Central memory CD4-positive, alpha-beta T cell (primary cell): ENCODE measurements around the gene ZNF580.

ENCODE experiments used
- DNase-seq: peaks from one replicate; pipeline ENCODE4 v3.0.0; 2022

The ZNF580 gene

DNA sequence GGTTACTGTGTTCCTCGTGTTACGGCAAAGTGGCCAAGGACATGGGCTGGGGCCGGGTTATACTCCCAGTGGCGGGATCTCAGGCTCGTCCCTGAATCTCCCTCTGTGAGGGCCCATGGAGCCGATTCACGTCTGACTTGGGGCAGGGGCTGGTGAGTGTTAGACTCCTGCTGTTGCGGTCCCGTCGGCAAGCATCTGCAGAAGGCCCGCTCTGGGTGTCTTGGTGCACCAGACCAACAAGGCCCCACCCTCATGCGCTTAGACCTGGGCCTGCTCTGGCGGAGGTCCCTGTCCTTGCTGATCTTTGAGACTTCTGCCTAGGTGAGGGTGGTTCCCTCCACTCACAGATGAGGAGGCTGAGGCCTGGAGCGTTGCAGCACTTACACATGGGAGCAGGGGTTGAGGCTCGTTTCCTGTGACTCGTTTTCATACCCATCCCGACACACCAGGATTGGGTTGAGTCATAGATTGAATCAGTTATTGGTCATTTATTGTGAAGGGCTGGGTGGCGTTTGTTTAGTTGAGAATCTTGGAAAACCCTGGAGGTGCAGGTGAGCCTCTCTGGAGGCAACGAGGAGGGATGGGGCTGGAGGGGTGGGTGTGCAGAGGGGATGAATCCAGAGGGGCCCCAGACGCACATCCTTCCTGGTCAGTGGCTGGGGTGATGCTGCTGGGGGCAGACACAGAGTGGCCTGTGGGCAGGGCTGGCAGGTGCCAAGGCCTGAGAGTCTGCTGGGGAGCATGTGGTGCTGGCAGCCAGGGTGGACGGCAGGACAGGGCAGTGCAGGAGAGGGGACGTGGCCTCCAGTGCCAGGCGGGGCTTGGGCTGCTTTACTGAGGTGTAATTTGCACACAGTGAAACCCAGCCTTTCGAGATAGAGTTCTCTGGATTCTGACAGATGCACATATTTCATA lies 38.8 kb downstream of the ZNF580 start:
- no peak for DNase-seq

DNA sequence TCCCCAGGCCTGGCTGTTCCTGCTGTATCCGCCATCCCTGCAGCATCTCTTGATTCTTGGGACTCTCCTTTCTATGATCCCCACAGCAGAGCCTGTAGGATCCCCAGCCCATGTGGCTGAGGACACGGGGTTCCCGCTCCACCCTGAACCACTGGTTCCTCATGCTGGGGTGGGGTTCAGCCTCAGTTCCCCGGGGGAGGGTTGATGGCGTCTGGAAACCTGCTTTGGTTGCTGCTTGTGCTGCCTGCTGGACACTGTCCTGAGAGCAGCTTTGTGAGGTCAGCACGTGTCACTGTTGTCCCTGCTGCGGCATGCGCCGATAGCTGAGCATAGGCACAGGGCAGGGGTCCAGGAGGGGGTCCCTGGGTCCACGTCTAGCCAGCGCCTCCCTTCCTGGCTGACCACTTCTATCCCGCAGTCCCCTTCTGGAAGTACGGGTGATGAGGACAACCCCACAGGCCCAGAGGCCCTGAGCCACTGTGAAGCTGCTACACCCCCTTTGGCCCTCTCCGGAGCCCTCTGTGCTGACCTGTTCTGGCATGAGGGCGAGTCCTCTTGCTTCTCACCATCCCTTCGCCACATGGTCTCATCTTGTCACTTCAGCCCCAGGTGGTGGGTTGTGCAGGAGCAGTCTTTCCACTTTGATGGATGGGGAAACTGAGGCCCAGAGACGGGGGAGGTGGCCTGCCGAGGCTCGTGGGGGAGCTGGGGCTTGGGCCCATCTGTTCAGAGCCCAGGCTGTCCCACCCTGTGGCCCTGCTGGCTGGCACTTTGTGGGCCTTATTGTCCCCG lies 39.7 kb downstream of the ZNF580 start:
- no peak for DNase-seq

DNA sequence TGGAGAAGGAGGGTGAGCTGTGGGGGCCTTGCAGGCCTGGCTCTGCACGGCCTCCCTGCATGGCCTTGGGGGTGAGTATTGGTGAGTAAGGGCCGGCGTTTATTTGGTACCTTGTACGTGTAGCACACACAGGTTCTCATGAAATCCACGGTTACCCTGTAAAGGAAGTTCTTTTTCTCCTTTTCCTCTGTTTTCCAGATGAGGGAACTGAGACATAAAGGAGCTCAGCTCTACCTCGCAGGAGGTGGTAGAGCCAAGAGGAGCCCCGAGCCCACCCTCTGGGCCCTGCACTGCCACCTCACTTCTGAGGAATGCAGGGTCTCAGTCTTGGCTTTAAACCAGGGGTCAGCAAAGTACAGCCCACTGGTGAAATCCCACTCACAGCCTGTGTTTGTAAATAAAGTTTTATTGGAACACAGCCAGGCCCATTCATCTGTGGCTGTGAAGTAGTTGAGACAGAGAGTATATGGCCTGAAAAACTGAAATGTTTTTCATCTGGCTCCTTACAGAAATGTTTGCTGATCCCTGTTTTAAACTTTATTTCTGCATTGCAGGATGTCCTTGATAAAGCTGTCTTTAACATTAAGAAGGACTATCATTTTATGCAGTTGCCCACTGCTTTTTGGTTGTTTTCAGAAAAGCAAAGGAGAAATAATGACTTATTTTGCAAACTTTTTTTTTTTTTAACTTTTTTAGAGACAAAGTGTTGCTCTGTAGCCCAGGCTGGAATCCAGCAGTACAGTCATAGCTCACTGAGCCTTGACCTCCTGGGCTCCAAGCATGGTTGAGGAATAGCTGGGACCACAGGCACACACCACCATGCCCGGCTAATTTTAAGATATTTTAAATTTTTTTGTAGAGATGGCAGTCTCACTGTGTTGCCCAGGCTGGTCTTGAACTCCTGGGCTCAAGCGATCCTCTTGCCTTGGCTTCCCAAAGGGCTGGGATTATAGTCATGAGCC lies 40.6 kb downstream of the ZNF580 start:
- DNase-seq = no peak

DNA sequence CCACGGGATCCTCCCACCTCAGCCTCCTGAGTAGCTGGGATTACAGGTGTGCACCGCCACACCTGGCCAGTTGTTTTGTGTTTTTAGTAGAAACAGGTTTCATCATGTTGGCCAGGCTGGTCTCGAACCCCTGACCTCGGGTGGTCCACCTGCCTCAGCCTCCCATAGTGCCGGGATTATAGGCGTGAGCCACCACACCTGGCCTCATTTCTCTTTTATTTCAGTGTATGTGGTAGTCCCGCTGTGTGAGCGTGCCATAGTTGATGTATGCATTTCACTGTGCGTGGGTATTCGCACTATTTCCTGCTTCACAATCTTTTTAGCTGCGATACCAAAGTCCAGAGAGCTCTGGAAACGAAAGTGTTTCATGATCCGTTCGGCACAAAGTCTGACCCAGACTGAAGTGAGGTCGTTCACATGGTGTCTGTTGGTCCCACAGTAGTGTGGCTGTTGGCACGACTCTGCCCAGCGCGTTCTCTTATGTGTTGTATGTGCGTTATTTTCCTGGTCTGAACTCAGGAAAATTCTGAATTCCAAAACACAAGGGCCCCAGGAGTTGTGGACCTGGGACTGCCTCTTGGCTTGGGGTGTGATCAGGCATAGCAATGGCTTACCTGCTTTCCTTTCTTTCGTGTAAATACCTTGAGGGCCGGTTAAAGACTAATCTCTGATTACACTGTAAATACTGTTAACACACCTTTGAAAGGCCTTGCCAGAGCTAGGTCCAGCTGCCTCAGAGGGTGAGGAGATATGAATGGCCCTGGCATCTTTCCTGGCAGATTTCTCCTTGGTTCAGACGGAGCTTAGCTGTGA lies 42.9 kb downstream of the ZNF580 start:
- DNase-seq = no peak

DNA sequence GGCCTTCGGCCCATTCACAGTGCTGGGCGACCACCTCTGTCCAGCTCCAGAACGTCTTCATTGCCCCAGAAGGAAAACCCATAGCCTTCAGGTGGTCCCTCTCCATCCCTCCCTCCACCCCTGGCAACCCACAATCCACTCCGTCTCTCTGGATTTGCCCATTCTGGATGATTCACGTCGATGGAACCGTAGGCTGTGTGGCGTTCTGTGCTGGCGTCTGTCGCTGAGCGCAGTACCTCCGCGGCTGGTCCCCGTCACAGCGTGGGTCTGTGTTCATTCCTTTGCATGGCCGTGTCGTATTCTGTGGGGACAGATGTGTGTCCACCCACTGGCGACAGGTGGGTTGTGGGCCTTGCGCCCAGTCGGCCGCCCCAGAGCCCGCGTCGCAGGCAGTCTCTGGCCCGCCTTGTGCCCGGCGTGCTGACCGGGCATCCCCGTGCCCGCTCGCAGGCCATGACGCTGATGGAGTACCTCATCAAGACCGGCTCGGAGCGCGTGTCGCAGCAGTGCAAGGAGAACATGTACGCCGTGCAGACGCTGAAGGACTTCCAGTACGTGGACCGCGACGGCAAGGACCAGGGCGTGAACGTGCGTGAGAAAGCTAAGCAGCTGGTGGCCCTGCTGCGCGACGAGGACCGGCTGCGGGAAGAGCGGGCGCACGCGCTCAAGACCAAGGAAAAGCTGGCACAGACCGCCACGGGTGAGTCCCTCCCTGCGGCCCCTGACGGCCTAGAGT lies 44.3 kb downstream of the ZNF580 start:
- no peak for DNase-seq

DNA sequence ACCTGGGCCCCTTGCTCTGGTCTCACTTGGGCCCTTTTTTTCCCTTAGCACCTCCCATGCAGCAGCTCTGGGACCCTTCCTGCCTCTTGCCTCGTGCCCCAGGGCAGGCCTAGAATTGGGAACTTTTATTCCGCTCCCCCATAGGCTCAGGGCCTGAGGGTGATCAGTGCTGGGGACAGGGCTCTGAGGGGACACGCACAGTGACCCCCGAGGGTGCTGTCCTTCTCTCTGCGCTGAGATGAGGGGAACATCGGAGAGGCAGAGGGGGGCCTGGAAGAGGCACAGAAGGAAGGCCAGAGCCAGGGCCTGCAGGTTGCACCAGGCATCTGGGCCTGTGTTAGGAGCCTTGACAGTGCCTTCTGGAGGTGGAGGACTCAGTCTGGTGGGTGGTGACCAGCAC lies 45.0 kb downstream of the ZNF580 start:
- DNase-seq = no peak

DNA sequence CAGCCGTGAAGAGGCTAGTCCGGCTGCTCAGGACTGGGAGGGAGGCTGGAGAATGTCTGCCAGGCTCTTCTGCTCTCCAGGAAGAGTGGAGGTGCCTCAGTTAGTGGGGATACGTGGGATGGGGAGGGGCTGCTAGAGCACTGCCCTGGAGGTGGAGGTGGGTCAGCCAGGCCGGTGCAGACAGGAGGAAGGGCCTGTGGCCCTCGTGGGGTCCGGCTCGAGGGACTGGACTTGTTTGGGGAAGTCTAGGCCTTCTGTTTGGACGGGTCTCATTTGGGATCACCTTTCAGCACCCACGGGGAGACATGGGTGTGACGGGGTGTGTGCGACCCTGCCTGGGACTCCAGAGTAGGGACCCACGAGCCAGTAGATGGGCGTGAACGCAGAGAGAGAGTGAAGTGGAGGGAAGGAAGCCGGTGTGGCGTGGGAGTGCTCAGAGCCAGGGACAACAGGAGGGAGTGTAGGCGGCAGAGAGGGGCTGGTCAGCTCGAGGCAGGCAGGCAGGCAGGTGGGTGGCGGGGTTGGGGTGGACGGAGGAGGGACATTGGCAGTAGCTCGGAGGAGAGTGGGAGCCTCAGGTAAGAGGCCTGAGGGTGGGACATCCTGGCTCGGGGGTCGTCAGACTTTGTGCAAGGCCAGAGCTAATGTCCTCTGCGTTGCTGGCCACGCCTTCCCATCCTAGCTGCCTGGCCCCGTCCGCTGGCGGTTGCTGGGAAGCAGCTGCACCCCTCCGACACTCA lies 45.7 kb downstream of the ZNF580 start:
- no peak for DNase-seq

DNA sequence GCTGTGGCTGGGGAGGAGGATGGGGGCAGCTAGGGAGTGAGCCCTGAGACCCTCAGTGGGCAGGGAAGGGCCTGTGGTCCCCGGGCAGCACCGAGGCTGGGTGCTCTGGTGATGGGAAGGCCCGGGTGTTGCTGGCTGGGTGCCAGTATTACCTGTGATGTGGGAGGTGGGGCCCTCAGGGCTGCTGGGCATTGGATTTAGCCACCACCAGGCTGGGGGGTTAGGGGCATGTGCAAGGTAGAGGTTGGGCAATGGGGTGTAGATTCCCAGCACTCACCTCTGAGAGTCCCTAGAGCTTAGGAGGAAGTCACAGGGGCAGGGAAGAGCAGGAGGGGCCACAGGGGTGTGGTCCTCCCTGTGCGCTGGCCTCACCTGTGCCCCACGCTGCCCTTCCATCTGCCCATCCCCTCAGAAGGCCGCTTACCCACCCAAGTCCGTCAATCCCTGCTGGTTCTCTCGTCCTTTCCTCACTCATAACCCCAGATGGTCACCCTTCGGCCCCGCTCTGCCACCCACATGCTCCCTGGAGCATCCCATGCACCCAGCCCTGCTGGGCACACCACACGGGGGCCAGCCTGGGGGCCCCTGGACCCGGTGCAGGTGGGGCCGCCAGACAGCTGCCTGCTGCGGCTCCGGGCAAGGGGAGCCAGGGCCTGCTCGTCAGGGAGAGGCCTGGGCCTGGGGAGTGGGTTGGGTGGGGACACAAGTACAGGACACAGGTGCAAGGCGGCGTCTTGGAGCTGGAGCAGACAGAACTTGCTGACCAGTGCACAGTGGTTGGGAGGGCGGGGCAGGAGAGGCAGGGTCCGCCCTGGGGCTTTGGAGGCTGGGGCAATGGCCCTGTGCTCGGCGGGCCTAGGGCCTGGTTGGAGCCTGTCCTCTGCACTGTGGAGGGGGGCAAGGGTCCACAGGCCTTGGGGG lies 46.7 kb downstream of the ZNF580 start:
- DNase-seq = no peak

DNA sequence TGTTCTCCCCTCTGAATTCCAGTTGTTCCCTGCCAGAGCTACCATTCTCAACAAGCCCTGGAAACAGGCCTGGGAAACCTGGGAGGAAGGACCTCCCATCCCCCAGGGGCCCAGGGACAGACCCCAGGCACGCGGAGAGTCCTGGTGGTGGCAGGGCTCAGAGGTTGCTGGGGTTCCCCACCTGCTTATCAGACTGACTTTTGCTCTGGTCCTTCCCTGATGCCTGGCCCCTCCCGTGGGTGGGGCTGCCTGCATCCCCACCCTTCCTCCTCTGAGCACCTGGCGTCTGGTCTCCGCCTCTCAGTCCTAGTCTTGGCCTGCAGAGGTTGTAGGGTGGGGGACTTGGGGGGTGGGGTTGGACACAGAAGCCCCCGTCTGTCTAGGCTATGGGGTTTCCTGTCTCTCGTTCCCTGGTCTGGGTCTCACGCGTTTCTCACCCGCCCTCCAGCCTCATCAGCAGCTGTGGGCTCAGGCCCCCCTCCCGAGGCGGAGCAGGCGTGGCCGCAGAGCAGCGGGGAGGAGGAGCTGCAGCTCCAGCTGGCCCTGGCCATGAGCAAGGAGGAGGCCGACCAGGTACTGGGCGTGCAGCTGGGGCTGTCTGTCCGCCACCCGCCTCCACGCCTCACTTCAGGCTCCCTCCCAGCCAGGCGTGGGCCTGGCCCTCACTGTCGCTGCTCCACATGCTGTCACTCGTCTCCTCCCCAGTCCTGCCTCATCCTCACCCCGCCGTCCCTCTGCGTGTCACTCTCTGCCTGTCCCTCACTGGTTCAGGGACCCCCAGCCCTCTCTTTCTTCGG lies 47.8 kb downstream of the ZNF580 start:
- DNase-seq = no peak

DNA sequence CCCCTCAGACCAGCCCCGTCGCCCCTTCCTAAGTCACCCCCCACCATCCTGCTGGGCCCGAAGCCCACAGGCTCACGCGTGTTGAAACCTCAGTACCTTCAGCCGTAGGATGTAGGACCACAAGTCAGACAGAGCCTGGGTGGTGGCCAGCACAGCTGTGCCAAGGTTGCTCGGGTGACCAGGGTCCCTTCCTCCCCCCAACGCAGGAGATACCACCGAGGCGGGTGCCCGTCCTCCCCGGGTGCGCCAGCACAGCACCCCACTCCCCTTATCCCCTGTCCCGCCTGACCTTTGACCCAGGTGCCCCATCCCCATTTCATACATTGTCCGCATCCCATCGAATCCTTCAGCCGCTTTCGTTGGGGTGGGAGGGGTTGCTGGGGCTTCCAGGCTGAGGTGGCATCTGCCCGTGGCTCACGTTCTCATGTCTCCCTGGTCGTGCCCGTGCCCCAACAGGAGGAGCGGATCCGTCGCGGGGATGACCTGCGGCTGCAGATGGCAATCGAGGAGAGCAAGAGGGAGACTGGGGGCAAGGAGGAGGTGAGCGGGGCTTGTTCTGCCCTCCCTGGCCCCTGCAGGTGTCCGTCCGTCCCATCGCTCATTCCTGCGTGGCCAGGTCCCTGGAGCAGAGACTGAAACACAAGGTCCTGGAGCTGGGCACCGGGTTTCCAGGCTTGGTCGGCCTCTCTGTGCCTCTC lies 48.8 kb downstream of the ZNF580 start:
- DNase-seq = no peak

DNA sequence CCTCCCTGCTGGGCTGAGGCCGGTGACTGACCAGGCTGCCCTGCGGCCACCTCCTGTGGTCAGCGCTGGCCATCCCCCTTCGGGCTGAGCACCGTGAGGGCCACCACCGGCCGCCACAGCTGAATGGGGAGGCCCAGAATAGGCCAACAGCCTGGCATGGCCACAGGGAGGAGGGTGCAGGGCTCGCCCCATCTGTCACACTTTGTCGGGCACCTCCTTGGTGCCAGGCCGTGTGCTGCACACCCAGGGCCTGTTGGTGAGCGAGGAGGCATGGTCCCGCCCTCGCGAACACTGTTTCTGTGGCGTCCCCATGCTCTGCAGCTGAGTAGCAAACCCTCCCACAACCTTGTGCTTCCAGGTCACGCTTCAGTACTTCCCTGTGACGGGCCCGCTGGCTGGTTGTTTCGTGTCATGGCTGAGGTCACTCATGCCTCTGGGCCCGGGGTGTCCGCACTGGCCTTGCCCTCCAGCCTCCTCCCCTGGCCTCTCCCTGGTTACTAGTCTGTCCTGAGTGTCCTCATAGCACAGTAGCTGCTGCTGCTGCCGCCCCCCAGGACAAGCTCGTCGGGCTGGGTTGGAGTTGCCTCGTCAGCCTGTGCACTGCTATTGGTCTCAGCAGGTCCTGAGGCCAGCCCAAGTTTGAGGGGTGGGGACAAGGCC lies 49.4 kb downstream of the ZNF580 start:
- no peak for DNase-seq

DNA sequence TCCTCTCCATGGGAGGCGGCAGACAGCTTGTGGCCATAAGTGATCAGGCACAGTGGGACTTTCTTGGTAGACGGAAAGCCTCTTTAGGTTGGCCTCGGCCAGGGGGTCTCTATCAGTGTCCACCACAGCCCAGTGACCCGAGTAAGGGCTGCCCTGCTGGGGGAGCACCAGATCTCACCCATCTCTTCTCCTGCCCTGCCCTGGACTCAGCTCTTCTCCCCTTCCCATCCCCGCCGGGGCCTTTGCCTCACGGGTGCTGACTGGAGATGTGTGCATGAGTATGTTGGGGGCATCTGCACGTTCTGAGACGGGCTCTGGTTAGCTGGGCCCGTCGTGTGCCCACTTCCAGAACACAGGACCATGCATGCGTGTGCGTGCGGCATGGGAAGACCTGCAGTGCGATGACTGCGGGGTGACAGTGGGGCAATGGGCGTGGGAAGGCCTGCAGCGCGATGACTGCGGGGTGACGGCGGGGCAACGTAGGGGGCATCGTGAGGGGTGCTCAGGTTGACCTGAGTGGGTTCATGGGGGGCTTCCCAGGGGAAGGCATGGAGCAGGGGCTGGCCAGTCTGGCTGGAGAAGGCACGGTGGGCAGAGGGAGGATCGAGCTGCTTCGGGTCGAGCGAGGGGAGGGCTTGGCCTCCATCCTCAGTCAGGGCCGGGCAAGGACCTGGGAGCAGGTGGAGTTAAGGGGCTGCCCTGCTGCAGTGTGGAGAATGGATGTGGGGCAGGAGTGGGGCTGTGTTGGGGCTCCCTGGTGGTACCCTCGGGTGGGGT lies 50.2 kb downstream of the ZNF580 start:
- no peak for DNase-seq

DNA sequence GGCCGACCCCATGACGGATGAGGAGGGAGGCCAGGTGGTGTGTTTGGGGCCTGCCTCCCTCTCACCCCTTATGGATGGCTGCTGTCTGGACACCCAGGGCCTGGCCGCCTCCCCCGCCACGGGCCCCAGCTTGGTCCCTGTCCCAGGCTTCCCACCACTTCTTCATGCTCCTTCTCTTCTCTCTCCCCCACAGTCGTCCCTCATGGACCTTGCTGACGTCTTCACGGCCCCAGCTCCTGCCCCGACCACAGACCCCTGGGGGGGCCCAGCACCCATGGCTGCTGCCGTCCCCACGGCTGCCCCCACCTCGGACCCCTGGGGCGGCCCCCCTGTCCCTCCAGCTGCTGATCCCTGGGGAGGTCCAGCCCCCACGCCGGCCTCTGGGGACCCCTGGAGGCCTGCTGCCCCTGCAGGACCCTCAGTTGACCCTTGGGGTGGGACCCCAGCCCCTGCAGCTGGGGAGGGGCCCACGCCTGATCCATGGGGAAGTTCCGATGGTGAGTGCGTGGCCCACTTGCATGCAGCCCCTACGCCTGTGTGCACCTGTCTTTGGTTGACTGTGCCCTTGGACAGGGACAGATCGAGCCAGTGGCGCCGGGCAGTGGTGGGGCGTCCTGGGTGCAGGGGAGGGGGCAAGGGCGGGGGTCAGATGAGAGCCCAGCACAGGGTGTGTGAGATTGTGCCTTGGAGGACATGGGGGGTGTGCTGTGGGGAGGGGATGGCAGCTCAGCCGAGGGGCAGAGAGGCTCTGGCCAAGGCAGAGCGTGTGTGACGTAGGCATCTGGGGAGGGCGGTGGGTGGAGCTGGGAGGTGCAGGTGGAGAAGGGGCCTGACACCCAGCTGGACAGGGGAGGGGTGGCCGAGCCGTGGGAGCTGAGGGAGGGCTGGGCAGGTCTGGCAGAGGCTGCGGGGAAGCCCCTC lies 51.0 kb downstream of the ZNF580 start:
- DNase-seq = no peak

DNA sequence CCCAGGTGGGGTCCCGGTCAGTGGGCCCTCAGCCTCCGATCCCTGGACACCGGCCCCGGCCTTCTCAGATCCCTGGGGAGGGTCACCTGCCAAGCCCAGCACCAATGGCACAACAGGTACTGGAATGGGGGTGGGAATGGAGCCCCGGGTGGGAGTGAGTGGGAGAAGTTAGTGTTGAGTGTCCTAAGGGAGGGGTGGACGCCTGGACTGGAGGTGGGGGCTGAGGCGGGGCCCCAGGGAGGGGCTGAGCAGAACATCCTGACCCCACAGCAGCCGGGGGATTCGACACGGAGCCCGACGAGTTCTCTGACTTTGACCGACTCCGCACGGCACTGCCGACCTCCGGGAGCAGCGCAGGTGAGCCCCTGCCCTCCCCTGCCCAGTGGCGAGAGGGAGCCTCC lies 51.9 kb downstream of the ZNF580 start:
- no peak for DNase-seq
